Stimulated activated CD8-positive, alpha-beta memory T cell treated with anti-CD3 and anti-CD28 coated beads, Interleukin-7, amount 100 ng/mL, for 1 hour (primary cell): Measurements from ENCODE around the gene ATG2B.

Experiments
- DNase-seq, 2 donors: peaks; one replicate each; pipeline ENCODE4 v3.0.0-alpha.2; 2020; ENCODE audit warnings: low read depth in 2 of 2

The ATG2B gene

GRCh38 chr14:96309896-96310330, 53.2 kb downstream of the ATG2B start:
- no peak for DNase-seq

GRCh38 chr14:96309133-96309895, 53.8 kb downstream of the ATG2B start:
- DNase-seq, result no peak

DNA sequence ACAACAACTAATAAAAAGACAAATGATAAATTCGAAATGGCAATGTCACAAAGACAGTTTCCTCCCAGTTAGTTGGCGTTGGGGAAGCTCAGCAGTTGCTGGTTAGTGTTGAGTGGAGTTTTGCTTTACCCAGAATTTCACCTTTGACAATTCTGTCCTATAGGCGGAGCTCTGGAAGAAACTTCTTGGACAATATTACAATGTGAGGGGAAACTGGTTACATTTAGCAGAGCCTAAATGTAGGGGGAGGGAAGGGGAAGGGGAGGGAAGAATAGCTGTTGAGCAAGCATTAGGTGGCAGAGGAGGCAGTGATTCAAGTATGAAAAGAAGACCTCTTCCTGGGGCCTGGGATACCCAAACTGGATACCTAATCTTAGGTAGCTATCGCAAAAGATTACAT, 55.7 kb downstream of the ATG2B start:
- DNase-seq, result no peak

DNA sequence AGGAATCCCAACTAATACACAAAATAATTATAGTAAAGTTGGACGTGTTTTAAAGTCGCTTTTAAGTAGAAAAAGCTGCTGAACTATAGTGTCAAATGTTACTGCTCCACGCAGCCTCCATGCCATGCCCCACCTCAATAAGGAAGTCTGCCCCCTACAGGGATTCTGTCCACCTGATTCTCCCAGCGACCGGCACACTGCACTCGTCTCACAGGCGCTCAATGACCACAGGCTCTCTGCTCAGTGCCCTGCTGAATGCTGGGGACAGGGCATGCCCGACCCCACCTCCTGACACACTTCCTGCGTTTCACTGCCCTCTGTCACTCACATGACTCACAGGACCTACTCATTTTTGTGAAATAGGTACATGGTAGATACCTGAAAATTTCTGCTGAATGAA, 58.2 kb downstream of the ATG2B start:
- DNase-seq, result no peak

DNA sequence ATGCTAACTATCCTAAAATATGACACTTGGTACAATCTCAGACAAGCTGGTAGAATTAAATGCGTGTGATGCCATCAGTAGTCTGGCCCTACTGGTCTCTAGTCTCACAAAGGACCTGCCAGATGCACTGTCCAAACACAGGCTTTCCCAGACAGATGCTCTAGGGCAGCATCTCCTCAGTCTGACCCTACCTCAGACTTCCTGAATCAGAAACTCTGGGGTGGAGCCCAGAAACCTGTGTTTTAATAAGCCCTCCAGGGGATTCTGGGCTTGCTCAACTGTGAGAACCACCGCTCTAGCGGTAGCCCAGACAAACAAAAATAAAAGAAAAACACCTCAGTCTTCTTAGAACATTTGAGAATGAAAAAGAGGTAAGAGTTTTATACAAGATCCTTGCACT, 59.2 kb downstream of the ATG2B start:
- DNase-seq, result no peak

- DNase-seq, result no peak
Measured at GRCh38 chr14:96299441-96299840, 63.7 kb downstream of the ATG2B start.

DNA sequence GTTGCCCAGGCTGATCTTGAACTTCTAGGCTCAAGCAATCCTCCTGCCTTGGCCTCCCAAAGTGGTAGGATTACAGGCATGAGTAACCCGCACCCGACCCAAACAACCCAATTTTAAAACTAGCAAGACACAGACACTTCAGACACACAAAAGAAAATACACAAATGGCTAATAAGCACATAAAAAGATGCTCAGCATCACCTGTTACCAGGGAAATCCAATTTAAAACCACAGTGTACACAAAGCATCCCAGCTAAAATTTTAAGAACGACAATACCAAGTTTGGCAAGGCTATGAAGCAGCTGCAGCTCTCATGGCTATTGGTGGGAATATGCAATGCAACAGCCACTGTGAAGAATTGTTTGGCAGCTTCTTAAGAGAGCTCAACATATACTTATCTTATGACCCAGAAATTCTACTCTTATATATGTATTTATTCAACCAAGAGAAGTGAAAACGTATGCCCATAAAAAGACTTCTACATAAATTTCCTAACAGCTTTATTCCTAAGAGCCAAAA, 65.1 kb downstream of the ATG2B start:
- no peak for DNase-seq

- DNase-seq, result no peak
Measured at GRCh38 chr14:96297000-96297399, 66.1 kb downstream of the ATG2B start.

DNA sequence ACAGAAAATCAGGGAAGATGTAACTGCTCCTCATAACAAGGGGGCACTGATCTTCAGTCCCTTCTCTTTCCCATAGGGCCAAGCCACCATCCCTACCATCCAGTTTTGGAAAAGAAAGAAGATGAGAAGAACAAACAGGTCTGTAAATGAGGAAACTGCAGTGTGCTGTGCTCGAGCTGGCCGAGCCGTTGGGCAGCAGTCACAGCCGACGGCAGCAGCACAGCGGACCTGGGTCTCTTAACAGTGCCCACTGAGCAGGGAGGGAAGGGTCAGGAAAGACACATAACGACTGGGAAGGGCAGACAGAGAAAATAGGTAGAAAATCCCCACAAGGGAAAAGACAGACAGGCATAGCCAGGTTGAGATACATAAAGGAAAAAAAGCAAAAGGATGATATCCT, 68.9 kb downstream of the ATG2B start:
- no peak for DNase-seq

DNA sequence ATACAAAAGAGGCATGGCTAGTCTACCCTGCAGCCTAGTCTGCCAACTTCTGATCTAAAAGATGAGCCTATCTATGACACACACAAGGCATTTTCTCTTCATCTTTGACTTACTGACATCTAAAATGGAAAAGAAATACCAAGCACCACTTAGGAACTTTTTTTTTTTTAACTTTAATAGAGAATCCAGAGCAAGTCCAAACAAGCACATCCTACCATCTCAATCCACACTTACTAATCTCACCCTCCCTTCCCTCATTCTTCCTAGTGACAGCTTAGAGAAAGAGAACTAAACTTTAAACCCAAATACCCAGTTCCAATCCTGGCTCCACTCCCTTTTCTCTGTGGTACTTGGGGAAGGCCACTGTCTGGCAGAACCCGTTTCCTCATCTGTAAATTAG, 75.3 kb downstream of the ATG2B start:
- no peak for DNase-seq

DNA sequence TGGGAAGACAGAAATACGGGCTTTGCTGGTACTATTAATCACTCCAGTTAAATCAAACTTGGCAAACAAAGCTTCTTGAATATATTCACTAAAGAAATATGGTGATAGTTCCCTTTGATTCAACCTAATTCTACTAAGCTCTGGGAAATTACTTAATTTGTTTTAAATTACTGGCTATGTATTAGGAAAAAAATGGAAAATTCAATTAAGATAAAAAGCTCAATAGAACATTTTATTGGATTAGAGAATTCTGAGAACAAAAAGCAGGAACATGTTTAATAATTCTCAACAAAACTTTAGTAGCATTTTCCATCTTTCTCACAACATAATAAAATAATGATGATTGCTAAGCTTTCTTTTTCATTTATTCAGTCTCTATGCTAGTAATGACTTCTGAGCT, 76.9 kb downstream of the ATG2B start:
- DNase-seq, result no peak

GRCh38 chr14:96285667-96286066, 77.5 kb downstream of the ATG2B start:
- DNase-seq, result no peak

DNA sequence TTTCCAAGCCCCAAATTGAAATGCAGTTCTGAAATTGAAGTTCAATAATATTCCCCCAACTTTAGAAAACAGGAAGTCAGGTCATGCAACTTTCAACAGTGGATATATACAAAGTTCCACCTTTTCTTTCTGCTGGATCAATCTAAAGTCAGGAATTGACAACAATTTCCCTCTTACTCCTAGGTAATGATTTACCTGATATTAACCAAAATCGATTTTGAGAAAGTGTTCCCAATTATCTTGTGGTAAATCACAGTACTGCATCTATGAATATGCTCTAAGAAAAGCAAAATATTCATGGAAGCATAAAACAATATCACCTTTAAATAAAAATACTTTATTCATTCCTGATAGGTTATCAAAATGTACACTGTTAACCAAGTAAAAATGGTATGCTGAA, 78.7 kb downstream of the ATG2B start:
- DNase-seq, result no peak

GRCh38 chr14:96284008-96284407, 79.1 kb downstream of the ATG2B start:
- DNase-seq, result no peak

- no peak for DNase-seq
Measured at GRCh38 chr14:96281486-96281885, 81.7 kb downstream of the ATG2B start.

DNA sequence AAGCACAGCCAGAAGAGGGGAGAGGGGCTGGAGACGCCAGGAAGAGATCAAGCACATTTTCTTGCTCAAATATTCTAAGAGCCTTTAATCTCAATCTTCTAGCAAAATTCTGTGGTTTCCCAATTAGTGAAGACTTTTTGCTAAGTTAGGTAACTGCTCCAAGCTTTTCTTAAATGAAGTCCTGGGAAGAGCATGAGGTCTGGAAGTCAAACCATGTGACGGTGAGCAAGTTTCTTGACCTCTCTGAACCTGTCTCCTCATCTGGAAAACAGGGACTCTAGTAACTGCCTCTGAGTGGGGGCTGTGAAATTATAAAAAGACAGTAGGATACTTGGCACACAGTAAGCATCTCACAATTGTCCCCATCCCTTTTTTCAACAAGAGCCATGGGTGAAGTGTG, 83.0 kb downstream of the ATG2B start:
- DNase-seq, result no peak

DNA sequence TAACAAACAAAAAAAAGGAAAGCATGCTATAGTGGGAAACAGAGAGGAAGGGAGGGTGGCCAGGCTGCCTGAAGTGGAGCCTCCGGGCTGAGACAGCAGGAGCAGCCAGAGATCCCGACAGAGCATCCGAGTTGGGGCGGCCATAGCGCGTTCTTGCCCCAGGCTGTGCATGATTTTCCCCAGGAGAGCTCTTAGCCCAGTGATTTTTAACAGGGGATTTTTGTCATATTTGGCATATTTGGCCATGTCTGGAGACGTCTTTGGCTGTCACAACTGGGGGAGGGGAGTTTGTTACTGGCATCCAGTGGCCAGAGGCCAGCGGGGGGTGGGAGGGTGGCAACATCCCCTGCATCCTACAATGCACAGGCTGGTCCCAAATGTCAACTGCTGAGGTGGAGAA, 83.6 kb downstream of the ATG2B start:
- no peak for DNase-seq

DNA sequence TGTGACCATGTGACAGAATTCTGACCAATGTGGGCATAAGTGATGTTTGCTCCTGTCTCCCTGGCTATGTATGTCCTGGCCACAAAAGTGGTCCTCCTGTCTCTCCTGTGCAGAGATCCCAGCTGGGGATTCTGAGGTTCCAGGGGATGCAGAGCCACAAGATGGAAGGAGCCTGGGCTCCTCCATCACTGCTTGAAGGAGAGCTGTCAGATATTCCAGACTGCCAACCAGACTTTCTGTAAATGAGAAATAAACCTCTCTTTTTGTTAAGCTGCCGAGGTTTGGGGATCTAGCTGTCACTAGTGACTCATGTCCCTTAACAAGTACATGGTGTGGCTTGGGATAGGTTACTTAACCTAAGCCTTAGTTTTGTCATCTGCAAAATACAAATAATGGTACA, 85.3 kb downstream of the ATG2B start:
- no peak for DNase-seq

GRCh38 chr14:96275177-96276112, 87.7 kb downstream of the ATG2B start:
- peak in 1 of 2 donors; percentile 40 for DNase-seq

DNA sequence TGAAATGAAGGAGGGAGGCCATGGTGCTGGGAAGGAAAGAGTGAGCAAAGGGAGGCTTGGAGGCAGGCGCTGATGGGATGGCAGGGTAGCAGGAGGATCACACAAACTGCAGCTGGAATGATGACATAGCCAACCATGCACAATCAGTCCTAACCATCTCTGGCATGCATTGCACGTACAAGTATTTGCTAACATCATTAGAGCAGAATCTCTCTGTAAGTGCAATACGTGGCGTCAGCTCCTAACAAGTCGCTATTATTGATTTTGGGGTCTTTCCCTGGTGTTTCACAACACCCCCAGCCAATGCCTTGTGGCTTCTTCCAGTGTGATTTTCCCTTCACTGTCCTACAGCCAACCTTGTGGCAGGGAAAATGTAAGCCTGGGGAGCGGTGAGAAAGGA, 88.6 kb downstream of the ATG2B start:
- DNase-seq, result no peak

GRCh38 chr14:96274122-96274521, 89.0 kb downstream of the ATG2B start:
- no peak for DNase-seq

DNA sequence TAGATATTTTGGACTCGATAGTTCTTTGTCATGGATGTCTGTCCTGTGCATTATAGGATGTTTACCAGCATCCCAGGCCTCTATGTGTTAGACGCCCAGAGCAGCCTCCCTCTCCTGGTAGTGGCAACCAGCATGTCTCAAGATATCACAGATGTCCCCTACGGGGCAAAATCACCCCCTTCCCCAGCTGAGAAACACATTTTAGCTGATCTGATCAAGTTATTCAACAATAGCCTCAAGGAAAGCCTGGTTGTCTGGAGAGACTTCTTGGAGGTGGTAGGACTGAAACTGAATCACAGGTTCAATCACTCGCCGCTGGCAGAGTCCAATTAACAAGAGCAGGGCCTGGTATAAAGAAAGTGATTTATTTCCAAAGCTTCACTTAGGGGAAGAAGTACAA, 89.5 kb downstream of the ATG2B start:
- DNase-seq, result no peak
